Muscle layer of duodenum (tissue), 2 donors: ENCODE results near the gene SETDB2.

ENCODE experiments used
- H3K27ac ChIP-seq: one replicate; pipeline ENCODE4 v1.7.0; 2013; ENCODE audit warnings: mild to moderate bottlenecking, low read length
- H3K27me3 ChIP-seq: one replicate; pipeline ENCODE4 v1.7.0; 2013; ENCODE audit warnings: low read depth, mild to moderate bottlenecking, control low read depth, low read length
- H3K36me3 ChIP-seq, 2 donors: one replicate each; pipeline ENCODE4 v1.7.0; 2013; ENCODE audit warnings: low read length in 2 of 2, control low read depth in 1 of 2, mild to moderate bottlenecking in 1 of 2; ENCODE audit not compliant: insufficient read depth in 2 of 2, control insufficient read depth in 1 of 2
- H3K4me1 ChIP-seq, 2 donors: one replicate each; pipeline ENCODE4 v1.7.0; 2013; ENCODE audit warnings: low read length in 2 of 2, mild to moderate bottlenecking in 2 of 2, control low read depth in 1 of 2, moderate library complexity in 1 of 2; ENCODE audit not compliant: insufficient read depth in 2 of 2, control insufficient read depth in 1 of 2
- H3K4me3 ChIP-seq, 2 donors: one replicate each; pipeline ENCODE4 v1.7.0; 2013; ENCODE audit warnings: low read length in 2 of 2, low read depth in 1 of 2, mild to moderate bottlenecking in 1 of 2
- H3K9me3 ChIP-seq, 2 donors: one replicate each; pipeline ENCODE4 v1.7.0; 2013; ENCODE audit warnings: low read length in 2 of 2, control low read depth in 1 of 2, mild to moderate bottlenecking in 1 of 2; ENCODE audit not compliant: control insufficient read depth in 1 of 2
- donor health status: healthy.

Gene SETDB2

DNA sequence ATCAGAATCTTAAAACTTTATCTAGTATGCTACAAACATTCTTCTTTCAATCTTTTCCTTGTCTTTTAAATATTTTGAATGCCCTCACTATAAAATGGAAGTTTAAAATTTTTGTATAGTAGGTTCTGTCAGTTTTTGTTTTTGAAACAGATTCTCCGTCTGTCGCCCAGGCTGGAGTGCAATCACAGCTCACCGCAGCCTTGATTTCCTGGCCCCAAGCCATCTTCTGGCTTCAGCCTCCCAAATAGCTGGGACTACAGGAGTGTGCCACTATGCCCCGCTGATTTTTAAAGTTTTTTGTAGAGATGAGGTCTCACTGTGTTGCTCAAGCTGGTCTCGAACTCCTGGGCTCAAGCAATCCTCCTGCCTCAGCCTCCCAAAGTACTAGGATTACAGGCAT is 72.4 kb downstream of the SETDB2 start:
- no peaks in the 10 kb centered on the region for H3K27me3 ChIP-seq
- H3K36me3 ChIP-seq = peaks cover 32 to 37% of the 10 kb centered on the region in 2 donors
- no peak overlapping the region for H3K27ac ChIP-seq
- H3K9me3 ChIP-seq = no peaks in the 10 kb centered on the region
- no peaks in the 10 kb centered on the region for H3K4me1 ChIP-seq
- H3K4me3 ChIP-seq = no peak overlapping the region

DNA sequence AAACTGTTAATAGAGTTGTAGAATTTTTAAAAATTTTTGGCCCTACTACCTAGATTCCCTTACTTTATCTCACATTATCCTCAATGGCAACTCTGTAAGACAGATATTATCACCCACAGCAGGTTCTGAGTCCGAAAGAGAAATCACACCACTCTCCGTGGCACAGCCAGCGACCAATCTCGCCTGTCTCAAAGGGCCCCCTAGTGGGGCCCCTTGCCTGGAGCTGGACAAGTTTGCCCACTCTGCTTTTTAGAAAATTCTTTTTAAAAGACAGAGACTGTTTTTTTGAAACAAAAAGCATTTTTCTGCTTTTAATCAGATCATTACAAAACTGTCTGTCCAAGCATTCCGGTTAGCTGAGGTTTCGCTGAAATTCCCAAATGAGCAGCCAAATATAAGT is 73.4 kb downstream of the SETDB2 start:
- Histone ChIP-seq H3K4me1 (no peaks in the 10 kb centered on the region), H3K27me3 (no peaks in the 10 kb centered on the region), H3K27ac (no peak overlapping the region), H3K36me3 (peaks cover 32 to 38% of the 10 kb centered on the region in 2 donors), H3K4me3 (no peak overlapping the region), H3K9me3 (no peaks in the 10 kb centered on the region)

DNA sequence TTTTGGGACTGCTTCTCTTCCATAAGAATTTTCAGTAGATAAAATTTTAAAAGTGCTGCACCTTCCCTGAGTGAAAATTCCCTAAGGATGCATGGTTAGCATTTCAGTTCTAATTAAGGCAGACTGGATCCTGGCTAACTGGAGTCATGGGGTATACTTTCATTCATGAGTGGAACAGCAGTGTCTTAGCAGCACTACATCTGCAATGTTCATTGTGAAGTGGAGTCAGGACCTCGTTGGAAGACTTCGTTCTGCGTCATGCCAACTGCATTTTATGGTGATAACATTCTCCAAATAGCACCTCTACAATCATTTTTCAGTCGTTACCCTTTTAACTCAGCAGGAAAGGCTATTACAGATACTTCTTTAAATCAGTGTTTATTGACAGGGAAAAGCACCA is 77.2 kb downstream of the SETDB2 start:
- no peak overlapping the region for H3K4me3 ChIP-seq
- no peak overlapping the region for H3K27ac ChIP-seq
- H3K36me3 ChIP-seq = peaks cover 14 to 27% of the 10 kb centered on the region in 2 donors

DNA sequence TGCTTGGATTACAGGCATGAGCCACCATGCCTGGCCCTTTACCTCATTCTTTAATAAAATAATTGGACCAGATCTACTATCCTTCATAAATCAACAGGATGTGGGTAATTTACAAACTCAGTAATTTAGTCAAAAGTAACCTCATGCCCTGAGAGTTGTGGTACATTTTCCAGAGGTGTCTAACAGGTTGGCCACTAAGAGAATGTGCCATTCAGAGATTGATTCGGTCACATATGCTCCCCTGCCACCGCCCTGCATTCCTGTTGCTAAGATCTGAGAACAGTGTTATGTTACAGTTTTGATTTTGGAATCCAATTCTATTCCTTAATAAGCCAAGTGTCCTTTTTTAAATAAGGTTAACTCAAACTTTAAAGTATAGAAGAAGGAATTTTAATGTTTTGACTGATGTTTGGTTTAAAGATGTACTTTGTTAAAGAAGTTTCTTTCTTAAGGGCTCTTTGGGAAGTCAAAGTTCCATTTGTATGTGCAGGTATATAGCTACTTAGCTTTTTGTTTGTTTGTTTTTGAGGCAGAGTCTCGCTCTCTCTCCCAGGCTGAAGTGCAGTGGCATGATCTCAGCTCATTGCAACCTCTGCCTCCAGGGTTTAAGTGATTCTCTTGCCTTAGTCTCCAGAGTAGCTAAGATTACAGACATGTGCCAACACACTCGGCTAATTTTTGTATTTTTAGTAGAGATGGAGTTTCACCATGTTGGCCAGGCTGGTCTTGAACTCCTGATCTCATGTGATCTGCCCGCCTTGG is 80.8 kb downstream of the SETDB2 start:
- Histone ChIP-seq H3K27ac (no peak overlapping the region), H3K9me3 (no peaks in the 10 kb centered on the region), H3K36me3 (peaks cover 6 to 36% of the 10 kb centered on the region in 2 donors), H3K27me3 (no peaks in the 10 kb centered on the region), H3K4me3 (no peak overlapping the region), H3K4me1 (no peaks in the 10 kb centered on the region)

More for the DNA sequence above, 77.2 kb downstream of the SETDB2 start:
- H3K9me3 ChIP-seq = no peaks in the 10 kb centered on the region
- no peaks in the 10 kb centered on the region for H3K4me1 ChIP-seq
- no peaks in the 10 kb centered on the region for H3K27me3 ChIP-seq

DNA sequence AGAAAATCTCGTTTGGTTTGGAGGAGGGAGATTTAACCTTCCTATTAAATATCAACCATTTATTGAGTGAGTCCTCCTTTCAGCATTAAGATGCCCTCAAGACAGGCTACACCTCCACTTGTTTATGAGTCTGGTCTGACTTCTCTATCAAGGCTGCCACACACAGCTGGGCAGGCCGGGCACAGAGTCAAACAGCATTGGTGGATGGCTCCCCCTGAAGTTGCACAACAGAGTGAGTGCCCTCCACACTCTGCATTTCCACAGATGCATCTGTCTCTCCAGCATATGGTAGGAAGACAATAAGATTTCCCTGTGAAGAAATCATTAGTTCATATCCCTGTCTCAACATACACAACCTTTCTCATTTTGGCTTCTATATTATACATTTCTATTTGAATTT is 83.0 kb downstream of the SETDB2 start:
- Histone ChIP-seq H3K4me1 (no peaks in the 10 kb centered on the region), H3K9me3 (no peaks in the 10 kb centered on the region), H3K36me3 (peaks cover 0 to 36% of the 10 kb centered on the region in 2 donors), H3K27ac (no peak overlapping the region), H3K4me3 (no peak overlapping the region), H3K27me3 (no peaks in the 10 kb centered on the region)

DNA sequence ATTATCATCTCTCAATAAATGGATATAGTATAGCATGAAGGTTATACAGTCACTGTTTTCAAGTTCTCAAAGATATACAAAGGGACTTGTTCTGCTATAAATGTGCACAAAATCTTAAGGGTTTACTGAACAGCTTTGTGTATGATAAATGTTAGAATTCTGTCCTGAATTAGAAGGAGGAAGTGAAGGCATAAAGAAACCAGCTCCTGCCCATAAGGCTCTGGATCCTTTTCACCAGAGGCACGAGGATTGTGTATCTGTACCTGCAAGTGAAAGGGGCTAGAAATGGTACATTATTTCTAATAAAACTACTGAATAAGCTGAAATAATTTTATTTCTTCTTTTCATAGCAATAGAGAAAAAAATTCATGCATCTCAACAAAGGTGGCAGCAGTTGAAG is 84.1 kb downstream of the SETDB2 start:
- Histone ChIP-seq H3K9me3 (no peaks in the 10 kb centered on the region), H3K4me1 (no peaks in the 10 kb centered on the region), H3K36me3 (peaks cover 0 to 35% of the 10 kb centered on the region in 2 donors), H3K4me3 (no peak overlapping the region), H3K27ac (no peak overlapping the region), H3K27me3 (no peaks in the 10 kb centered on the region)

DNA sequence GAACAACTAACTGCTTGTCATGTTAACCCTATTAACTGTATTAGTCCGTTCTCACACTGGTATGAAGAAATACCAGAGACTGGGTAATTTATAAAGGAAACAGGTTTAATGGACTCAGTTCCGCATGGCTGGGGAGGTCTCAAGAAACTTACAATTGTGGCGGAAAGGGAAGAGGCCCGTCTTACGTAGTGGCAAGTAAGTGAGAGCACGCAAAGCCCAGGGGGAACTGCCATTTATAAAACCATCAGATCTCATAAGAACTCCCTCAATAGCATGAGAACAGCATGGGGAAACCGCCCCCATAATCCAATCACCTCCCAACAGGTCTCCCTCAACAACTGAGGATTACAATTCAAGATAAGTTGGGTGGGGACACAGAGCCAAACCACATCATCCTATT is 86.4 kb downstream of the SETDB2 start:
- H3K27me3 ChIP-seq = no peaks in the 10 kb centered on the region
- no peak overlapping the region for H3K27ac ChIP-seq
- no peaks in the 10 kb centered on the region for H3K4me1 ChIP-seq
- H3K4me3 ChIP-seq = no peak overlapping the region
- H3K9me3 ChIP-seq = no peaks in the 10 kb centered on the region
- H3K36me3 ChIP-seq = peaks cover 4 to 19% of the 10 kb centered on the region in 2 donors

DNA sequence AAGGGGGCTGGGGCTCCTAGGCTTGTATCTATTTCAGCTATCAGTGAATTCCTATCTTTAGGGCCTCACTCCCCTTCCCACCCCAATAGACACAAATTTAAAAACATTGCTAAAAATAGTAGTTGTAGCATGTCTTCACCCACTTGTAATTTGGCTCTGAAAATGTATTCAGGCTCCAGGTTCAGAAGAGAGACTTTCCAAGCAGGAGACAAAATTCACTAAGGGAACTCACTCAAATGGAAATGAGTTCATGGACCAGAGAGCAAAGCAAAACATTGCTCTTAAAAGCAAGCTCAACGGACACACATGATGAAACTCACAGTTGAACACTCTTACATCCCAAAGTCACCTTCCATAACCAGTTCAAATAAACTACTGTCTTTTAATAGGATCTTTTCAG is 88.5 kb downstream of the SETDB2 start:
- Histone ChIP-seq H3K4me3 (no peak overlapping the region), H3K9me3 (no peaks in the 10 kb centered on the region), H3K27me3 (no peaks in the 10 kb centered on the region), H3K4me1 (no peaks in the 10 kb centered on the region), H3K27ac (no peak overlapping the region), H3K36me3 (peaks cover 4 to 14% of the 10 kb centered on the region in 2 donors)

DNA sequence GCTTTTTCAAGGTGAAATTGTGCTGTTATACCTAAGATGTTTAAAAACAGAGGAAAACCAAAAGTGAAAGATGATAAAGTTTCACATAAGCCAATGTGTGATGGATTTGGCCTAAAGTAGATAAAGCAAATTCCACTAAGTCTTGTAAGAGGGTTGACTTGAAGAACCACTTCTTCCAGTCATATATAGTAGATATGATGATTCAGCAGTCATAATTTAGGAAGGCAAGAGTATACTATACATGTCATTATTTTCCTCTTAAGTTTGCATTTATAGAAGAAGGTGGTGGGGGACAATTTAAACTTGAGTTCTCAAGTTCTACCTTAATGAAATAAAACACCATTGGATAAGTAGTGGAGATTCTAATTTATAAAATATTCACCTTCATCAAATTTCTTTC is 88.9 kb downstream of the SETDB2 start:
- Histone ChIP-seq H3K27me3 (no peaks in the 10 kb centered on the region), H3K27ac (no peak overlapping the region), H3K4me3 (no peak overlapping the region), H3K9me3 (no peaks in the 10 kb centered on the region), H3K4me1 (no peaks in the 10 kb centered on the region), H3K36me3 (peaks cover 4 to 13% of the 10 kb centered on the region in 2 donors)

DNA sequence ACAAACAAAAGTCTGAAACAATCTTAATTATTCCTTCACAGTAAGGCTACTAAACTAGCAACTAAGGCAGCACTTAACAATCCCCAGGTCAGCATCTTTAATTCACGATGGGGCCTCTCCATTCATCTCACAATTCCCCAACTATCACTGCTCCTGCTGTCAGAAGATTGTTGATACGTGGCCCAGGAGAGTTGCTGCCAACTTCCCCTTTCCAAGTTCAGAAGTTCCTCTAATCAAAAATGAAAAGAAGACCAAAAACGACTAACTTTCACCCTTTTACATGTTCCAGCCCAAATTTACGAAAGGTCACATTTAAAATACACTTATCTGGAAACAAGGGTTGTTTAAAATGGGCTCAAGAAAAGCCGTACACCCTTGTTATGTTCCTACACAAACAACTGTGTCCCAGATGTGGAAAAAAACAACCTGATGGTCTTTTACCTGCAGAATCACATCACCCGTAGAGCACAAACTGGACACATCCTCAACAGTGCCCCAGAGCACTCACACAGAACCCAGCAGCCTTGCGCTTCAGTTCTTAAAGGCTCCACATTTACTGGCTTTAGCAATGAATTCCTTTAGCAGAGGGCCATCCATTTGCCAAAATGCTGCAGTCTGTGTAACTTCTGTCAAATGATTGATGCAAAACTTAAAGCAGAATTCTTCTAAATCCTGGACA is 89.7 kb downstream of the SETDB2 start:
- H3K27ac ChIP-seq = no peak overlapping the region
- H3K4me3 ChIP-seq = no peak overlapping the region
- H3K36me3 ChIP-seq = peaks cover 4 to 5% of the 10 kb centered on the region in 2 donors
- no peaks in the 10 kb centered on the region for H3K9me3 ChIP-seq
- no peaks in the 10 kb centered on the region for H3K4me1 ChIP-seq
- H3K27me3 ChIP-seq = no peaks in the 10 kb centered on the region

DNA sequence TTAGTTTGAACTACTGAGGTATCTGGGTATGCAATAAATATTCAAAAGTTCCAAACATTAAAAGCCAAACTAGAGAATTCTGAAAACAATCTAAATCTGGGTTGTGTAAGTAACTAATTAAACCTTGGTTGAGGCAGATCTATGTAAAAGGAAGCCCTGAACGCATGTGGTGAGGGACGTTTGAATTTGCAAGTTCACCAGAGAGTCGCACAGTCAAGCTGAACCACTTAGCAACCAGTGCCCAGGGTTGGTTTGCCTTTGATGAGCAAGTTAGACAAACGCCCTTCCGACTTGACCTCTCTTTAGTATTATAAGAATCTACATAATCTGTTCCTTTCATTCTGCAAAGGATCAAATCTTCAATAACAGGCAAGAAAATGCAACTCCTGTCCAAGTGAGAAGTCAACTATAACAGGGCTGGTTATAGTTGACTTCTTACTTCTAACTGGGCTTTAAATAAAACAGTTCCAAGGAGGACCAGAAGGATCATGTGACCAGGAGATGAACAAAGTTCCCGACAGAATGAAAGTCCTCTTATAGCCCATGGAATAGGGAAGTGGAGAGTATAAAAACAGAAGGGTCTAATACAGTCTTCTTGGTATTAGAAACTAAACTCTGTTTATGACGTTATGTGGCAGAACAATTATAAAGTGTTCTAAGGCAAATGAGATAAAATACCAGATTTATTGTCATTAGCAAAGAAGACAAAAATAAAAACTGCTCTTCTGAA is 92.2 kb downstream of the SETDB2 start:
- Histone ChIP-seq H3K4me1 (peaks cover 0 to 7% of the 10 kb centered on the region in 2 donors), H3K4me3 (no peak overlapping the region), H3K36me3 (peaks cover 15 to 18% of the 10 kb centered on the region in 2 donors), H3K27me3 (no peaks in the 10 kb centered on the region), H3K27ac (no peak overlapping the region), H3K9me3 (no peaks in the 10 kb centered on the region)
